ENCODE measurements around the gene ZNF804B. TPM values are rescaled to one million over a fixed set of nuclear protein-coding genes. Genes with fewer than 3 reads are reported as not detected.

Gene ZNF804B
- not detected in 2 replicates for total RNA-seq

DNA sequence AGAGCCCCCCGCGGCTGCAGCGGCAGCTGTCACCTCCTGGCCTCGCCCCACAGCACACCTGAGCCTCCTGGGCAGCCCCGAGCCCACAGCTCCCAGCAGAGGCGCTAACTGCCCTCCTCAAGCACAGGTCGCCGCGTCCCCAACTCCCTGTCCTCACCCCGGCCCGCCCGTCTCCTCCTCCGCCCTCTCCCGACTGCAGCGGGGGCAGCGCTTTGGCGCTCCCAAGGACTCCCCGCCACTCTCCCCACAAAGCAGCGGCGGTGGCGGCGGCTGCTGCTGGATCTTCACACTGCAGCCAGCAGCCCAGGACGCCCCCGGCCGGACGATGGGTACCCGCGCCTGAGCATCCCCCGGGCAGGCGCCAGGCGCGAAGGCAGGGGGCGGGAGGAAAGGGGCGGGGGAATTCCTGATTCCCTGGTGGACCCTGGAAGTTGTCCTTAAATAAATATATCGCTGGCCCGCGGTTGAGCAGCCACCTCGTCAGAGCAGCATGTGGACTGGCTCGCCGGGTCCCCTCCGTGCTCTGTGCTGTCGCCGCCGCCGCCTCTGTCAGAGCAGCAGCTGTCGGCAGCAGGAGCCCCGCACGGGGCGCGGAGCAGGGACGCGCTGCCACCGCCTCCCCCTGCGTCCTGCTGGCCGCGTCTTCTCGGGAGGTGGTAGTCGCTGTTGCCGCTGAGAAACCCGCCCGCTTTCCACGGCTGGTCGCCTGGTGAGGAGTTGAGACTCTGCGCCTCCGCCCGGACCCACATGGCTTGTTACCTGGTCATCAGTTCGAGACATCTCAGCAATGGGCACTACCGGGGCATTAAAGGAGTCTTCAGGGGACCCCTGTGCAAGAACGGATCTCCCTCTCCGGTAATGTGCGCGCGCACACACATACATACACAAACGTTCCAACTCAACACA, at the start of gene ZNF804B:
Gene ZNF804B (plus strand): TSS at position 471 of the 906 bp plus-strand sequence. CDS start 277 bp downstream, at position 748.

DNA sequence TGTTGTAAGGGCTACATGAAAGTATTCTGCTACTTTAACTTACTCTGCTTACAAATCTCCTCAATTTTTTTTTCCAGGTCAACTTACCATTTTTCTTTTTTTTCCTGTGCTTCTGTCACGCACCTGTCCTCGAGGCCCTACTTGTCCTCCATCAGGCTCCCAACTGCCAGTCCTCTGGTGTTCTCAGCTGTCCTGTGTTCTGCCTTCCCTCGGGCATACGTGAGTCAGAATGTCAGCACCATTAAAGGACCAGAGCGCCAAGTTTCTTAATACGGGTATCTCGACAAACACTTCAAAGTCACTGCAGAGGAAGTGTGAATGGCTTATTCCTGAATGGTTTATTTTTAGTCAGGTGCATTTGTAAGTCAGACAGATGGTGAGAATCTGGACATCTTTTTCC, 36.1 kb downstream of the ZNF804B start, which contains the start of gene TEX47:
Gene TEX47 (minus strand): TSS at position 185 of the 400 bp plus-strand sequence. CDS start 795 bp downstream, outside the sequence.

Other genes starting within 250 kb of the ZNF804B start
- not detected in 2 replicates for gene TEX47, start 36.0 kb downstream of the ZNF804B start, total RNA-seq

All from dermis lymphatic vessel endothelial cell (primary cell).